Rectal smooth muscle tissue (tissue), 1 donor: ENCODE data around the gene NGRN.

Experiments used
- H3K27ac ChIP-seq: one replicate; pipeline ENCODE4 v1.7.0; 2013; ENCODE audit warnings: low read depth, low read length, inconsistent platforms
- H3K27me3 ChIP-seq: one replicate; pipeline ENCODE4 v1.7.0; 2013; ENCODE audit warnings: low read length; ENCODE audit not compliant: control insufficient read depth, insufficient read depth
- H3K36me3 ChIP-seq: one replicate; pipeline ENCODE4 v1.7.0; 2013; ENCODE audit warnings: low read length; ENCODE audit not compliant: control insufficient read depth, insufficient read depth
- H3K4me1 ChIP-seq: one replicate; pipeline ENCODE4 v1.7.0; 2013; ENCODE audit warnings: low read length; ENCODE audit not compliant: control insufficient read depth, insufficient read depth
- H3K4me3 ChIP-seq: one replicate; pipeline ENCODE4 v1.7.0; 2013; ENCODE audit warnings: low read length
- H3K9ac ChIP-seq: one replicate; pipeline ENCODE4 v1.7.0; 2013; ENCODE audit warnings: low read length

NGRN gene

DNA sequence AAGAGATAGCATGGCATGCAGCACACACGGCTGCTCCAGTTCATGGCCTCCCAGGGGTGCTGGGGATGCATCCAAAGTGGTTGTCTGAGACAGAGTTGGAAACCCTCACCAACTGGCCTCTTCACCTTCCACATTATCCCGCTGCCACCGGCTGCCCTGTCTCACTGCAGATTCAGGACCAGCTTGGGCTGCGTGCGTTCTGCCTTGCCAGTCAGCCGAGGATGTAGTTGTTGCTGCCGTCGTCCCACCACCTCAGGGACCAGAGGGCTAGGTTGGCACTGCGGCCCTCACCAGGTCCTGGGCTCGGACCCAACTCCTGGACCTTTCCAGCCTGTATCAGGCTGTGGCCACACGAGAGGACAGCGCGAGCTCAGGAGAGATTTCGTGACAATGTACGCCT is 36.5 kb upstream of the NGRN start:
- Histone ChIP-seq H3K4me1 (peaks cover 4% of the 10 kb centered on the region), H3K36me3 (peaks cover 41% of the 10 kb centered on the region), H3K4me3 (no peak overlapping the region), H3K9ac (no peak overlapping the region), H3K27me3 (no peaks in the 10 kb centered on the region), H3K27ac (peak overlapping the region; percentile 53)

DNA sequence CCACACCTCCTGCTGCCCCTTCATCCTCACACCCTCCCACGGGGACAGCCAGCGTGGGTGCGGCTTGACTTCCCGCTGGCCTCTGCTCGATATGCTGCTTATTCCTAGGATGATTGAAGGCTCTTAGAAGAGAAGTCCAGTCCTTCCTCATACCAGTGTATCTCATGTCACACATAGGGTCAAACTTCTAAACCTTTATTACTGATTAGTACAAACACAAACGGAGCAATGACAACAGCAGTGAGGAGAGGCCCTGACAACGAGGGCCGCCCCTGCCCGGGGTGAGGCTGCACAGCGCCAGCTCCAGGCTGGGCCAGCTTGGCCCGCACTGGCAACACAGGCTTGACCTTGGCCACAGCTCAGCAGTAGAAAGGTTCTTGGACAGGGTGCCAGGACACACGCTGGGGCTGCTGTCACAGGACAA is 35.4 kb upstream of the NGRN start:
- peaks cover 31% of the 10 kb centered on the region for H3K36me3 ChIP-seq
- no peaks in the 10 kb centered on the region for H3K27me3 ChIP-seq
- H3K27ac ChIP-seq: peak overlapping the region; percentile 38
- peaks cover 8% of the 10 kb centered on the region for H3K4me1 ChIP-seq
- no peak overlapping the region for H3K4me3 ChIP-seq
- no peak overlapping the region for H3K9ac ChIP-seq

GRCh38 chr15:90230610-90231009 is 34.9 kb upstream of the NGRN start:
- Histone ChIP-seq H3K27ac (no peak overlapping the region), H3K36me3 (peaks cover 26% of the 10 kb centered on the region)

DNA sequence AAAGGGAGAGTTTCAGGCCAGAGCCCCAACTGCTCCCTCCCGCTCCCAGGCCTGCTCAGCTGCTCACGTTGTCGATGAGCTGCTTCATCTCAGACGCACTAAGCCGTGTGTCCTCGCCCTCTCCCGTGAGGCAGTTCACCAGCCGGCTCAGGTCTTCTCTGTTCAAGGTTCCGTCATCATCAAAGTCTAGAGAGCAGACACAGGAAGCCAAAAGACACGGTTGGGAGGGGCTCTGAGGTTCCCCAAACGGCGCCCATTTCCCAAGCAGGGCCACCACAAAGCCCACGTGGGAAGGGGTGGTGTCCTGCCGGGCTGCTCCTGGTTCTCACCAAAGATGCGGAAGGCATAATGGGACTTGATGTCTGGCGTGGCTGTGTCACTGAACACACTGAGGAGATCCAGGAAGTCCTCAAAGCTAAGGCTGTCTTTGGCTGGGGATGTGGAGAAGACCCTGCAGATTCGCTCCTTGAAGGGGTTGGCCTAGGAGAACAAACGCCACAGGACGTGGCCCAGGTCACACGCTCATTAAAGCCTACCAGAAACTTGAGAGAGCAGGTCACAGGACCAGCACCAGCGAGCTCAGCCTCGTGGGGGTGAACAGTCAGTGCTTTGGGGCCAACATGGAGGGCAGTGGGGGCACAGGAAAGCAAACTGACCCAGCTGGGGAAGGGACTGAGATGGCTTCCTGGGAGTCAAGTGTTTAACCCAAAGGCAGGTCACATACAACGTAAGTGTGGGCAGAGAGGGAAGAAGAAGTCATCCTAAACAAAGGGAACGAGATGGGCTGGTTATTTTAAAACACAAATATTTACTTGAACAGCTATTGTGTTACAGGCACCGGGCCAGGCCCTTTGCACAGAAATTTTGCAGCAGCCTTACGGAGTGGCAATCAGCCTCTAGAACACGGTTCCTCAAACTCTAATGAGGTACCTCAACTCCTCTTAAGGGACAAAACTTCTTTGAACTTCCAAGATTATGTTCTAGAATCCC is 34.1 kb upstream of the NGRN start:
- Histone ChIP-seq H3K27me3 (no peaks in the 10 kb centered on the region), H3K27ac (peak overlapping the region; percentile 20), H3K9ac (peak overlapping the region; percentile 32), H3K36me3 (peaks cover 24% of the 10 kb centered on the region), H3K4me1 (peaks cover 8% of the 10 kb centered on the region), H3K4me3 (no peak overlapping the region)

More at GRCh38 chr15:90230610-90231009, 34.9 kb upstream of the NGRN start:
- Histone ChIP-seq H3K4me3 (no peak overlapping the region), H3K9ac (peak overlapping the region; percentile 32), H3K27me3 (no peaks in the 10 kb centered on the region), H3K4me1 (peaks cover 8% of the 10 kb centered on the region)

DNA sequence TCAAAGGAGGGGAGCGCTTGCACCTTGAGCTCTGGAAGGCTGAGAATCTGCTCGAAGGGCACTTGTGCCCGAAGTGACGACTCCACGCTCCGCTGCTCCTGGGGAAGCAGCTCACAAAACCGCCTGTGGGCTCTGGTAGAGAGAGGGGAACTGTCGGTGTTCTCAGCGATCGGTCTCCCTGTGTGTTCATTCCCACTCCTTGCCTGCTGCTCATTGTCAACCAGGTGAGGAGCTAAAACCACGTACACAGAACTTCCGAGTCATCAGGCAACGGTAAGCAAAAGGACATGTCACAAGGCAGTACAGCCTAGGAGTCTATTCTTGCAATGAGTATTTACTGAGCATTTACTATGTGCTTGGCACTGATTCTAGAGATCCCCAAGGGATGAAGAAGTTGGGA is 33.3 kb upstream of the NGRN start:
- Histone ChIP-seq H3K9ac (no peak overlapping the region), H3K27me3 (no peaks in the 10 kb centered on the region), H3K4me3 (peak overlapping the region; percentile 4), H3K4me1 (peaks cover 8% of the 10 kb centered on the region), H3K27ac (peak overlapping the region; percentile 20), H3K36me3 (peaks cover 24% of the 10 kb centered on the region)

DNA sequence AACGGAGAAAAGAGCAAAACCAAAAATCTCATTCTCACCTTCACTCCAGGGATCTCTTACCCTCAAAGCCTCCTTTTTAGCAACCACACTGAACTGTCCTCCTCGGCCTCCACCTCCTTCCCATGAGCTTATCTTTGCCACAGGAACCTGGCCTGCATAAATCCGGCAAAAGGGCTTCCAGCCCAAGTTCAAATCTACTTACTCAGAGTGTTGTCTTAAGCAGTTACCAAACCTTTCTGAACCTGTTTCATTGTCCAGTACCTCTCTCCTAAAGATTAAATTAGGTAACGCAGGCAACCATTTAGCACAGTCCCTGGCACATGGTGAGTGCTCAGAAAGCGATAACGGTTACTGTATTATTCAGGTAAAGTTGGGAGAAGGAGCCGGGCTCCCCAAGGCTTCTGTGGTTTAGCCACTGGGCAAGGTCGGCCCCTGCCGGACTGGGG is 32.5 kb upstream of the NGRN start:
- H3K36me3 ChIP-seq: peaks cover 19% of the 10 kb centered on the region
- H3K9ac ChIP-seq: no peak overlapping the region
- H3K27ac ChIP-seq: peak overlapping the region; percentile 88
- no peaks in the 10 kb centered on the region for H3K27me3 ChIP-seq
- peak overlapping the region; percentile 79 for H3K4me3 ChIP-seq
- H3K4me1 ChIP-seq: peaks cover 8% of the 10 kb centered on the region

DNA sequence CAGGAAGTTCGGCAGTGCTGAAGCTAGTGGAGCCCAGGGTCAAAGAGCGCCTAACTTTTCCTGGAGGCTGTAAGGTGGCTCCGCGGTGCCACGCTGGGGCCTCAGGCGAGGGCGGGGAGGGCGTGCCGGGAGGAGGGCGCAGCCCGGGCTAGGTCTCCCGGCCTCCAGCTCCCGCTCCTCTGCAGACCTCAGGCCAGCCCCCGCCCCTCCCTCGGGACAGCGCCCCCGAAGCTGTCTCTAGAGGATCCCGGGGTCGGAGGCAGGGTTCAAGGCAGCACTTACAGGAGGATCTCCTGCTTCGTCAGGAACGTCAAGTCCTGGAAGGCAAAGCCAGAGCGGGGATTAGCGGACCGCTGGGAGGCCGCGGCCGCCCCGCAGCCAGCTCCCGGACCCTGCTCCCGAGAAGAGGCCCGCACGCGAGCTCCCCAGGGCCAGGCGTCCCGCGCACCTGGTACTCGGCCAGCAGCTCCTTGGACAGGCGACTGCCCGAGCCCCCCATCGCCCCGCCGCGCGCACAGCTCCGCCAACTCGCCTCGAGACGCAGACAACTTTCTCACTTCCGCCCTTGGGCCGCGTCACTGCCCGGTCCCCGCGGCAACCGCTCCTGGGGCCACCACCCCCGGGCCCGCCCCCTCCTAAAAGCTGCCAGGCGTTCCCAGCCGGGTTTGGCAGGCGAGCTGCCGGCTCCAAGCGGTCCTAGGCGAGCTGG is 31.9 kb upstream of the NGRN start, which contains the start of gene CIB1:
CIB1 (minus strand) TSS at position 555 of the 709 bp plus-strand sequence; CDS start at position 499, 56 bp downstream.
- Histone ChIP-seq H3K27ac (peak within 1 kb of the TSS; percentile 88), H3K27me3 (no peaks in the 10 kb centered on the region), H3K4me1 (peaks cover 8% of the 10 kb centered on the region), H3K4me3 (peak within 1 kb of the TSS; percentile 79), H3K9ac (peak within 1 kb of the TSS; percentile 80), H3K36me3 (peaks cover 19% of the 10 kb centered on the region)

GRCh38 chr15:90234096-90234988 is 31.1 kb upstream of the NGRN start, which contains the start of gene GDPGP1:
Gene GDPGP1, plus strand, starts transcription at chr15:90234209. Its CDS starts 6,700 bp downstream, at chr15:90240909.
- Histone ChIP-seq H3K27ac (peak within 1 kb of the TSS; percentile 88), H3K36me3 (peaks cover 13% of the 10 kb centered on the region), H3K27me3 (no peaks in the 10 kb centered on the region), H3K9ac (peak within 1 kb of the TSS; percentile 80), H3K4me3 (peak within 1 kb of the TSS; percentile 79), H3K4me1 (peaks cover 8% of the 10 kb centered on the region)

GRCh38 chr15:90239371-90239770 is 26.1 kb upstream of the NGRN start:
- H3K27me3 ChIP-seq: no peaks in the 10 kb centered on the region
- no peak overlapping the region for H3K4me3 ChIP-seq
- H3K36me3 ChIP-seq: peaks cover 8% of the 10 kb centered on the region
- H3K9ac ChIP-seq: no peak overlapping the region
- H3K27ac ChIP-seq: no peak overlapping the region
- H3K4me1 ChIP-seq: peaks cover 4% of the 10 kb centered on the region

GRCh38 chr15:90240856-90241255 is 24.6 kb upstream of the NGRN start:
- no peaks in the 10 kb centered on the region for H3K27me3 ChIP-seq
- no peak overlapping the region for H3K9ac ChIP-seq
- no peaks in the 10 kb centered on the region for H3K4me1 ChIP-seq
- peaks cover 8% of the 10 kb centered on the region for H3K36me3 ChIP-seq
- no peak overlapping the region for H3K4me3 ChIP-seq
- H3K27ac ChIP-seq: no peak overlapping the region

GRCh38 chr15:90241343-90242192 is 23.9 kb upstream of the NGRN start:
- Histone ChIP-seq H3K27me3 (no peaks in the 10 kb centered on the region), H3K36me3 (peaks cover 8% of the 10 kb centered on the region), H3K4me3 (no peak overlapping the region), H3K27ac (no peak overlapping the region), H3K9ac (no peak overlapping the region), H3K4me1 (no peaks in the 10 kb centered on the region)
